Activated CD4-positive, alpha-beta memory T cell treated with anti-CD3 and anti-CD28 coated beads, Interleukin-2, amount 10 ng/mL, durations not matched to agents 7 days and 5 days (primary cell): ENCODE measurements around the gene CDCA8. TPM values are rescaled to one million over a fixed set of nuclear protein-coding genes. Genes with fewer than 3 reads are reported as not detected.

ENCODE experiments used
- CTCF ChIA-PET: fragments of 350-600 bp; sonication (Branson Sonifier 250); formaldehyde crosslinking; loops from one replicate; lab custom pipeline; 2021; ENCODE audit warnings: antibody characterized with exemption, inconsistent platforms; lab: Charles Lee
- POLR2A ChIA-PET: fragments of 350-600 bp; sonication (Branson Sonifier 250); formaldehyde crosslinking; loops from one replicate; lab custom pipeline; 2021; ENCODE audit warnings: antibody characterized with exemption; lab: Charles Lee
- DNase-seq: peaks from one replicate; pipeline ENCODE4 v3.0.0-alpha.2; 2020
- H3K27ac Mint-ChIP-seq: one replicate; pipeline ENCODE4 v1.8.0; 2021; ENCODE audit warnings: mild to moderate bottlenecking, mixed read lengths
- H3K27me3 Mint-ChIP-seq: one replicate; pipeline ENCODE4 v1.8.0; 2021; ENCODE audit warnings: mixed read lengths
- H3K36me3 Mint-ChIP-seq: one replicate; pipeline ENCODE4 v1.8.0; 2021; ENCODE audit warnings: low read depth, mixed read lengths
- H3K4me1 Mint-ChIP-seq: one replicate; pipeline ENCODE4 v1.8.0; 2021; ENCODE audit warnings: mixed read lengths
- H3K4me3 Mint-ChIP-seq: one replicate; pipeline ENCODE4 v1.8.0; 2021; ENCODE audit warnings: mild to moderate bottlenecking, mixed read lengths
- H3K9me3 Mint-ChIP-seq: one replicate; pipeline ENCODE4 v1.8.0; 2021; ENCODE audit warnings: mixed read lengths
- total RNA-seq, 2 experiments: library from RNA; stranded (reverse); gene quantifications; one replicate each; pipeline ENCODE4 v1.2.3, GENCODE V29; 2021

CDCA8 gene
- total RNA-seq, 2 experiments from 2014 or later = 73.5 to 73.6 TPM

- H3K36me3 Mint-ChIP-seq = no peaks in the 10 kb centered on the region
- DNase-seq = no peak
- peaks cover 43% of the 10 kb centered on the region for H3K27me3 Mint-ChIP-seq
- H3K4me1 Mint-ChIP-seq = peaks cover 12% of the 10 kb centered on the region
- ChIA-PET POLR2A (no interaction called here), CTCF (no interaction called here)
- H3K9me3 Mint-ChIP-seq = no peaks in the 10 kb centered on the region
- H3K27ac Mint-ChIP-seq = no peak overlapping the region
- no peak overlapping the region for H3K4me3 Mint-ChIP-seq
Measured at GRCh38 chr1:37755290-37755689, 63.0 kb downstream of the CDCA8 start.

- Mint-ChIP-seq H3K4me1 (peaks cover 12% of the 10 kb centered on the region), H3K27ac (no peak overlapping the region), H3K9me3 (no peaks in the 10 kb centered on the region), H3K4me3 (no peak overlapping the region), H3K27me3 (peaks cover 43% of the 10 kb centered on the region), H3K36me3 (no peaks in the 10 kb centered on the region)
- DNase-seq = no peak
- CTCF ChIA-PET = no interaction called here
- POLR2A ChIA-PET = no interaction called here
Measured at GRCh38 chr1:37755951-37756560, 63.7 kb downstream of the CDCA8 start.

Other genes with a start within 250 kb of the CDCA8 start
- 10 to 100 TPM; 29.9 to 31.1 TPM for gene ZC3H12A, start 217.9 kb upstream of the CDCA8 start, total RNA-seq
- gene MEAF6, start 177.8 kb upstream of the CDCA8 start, total RNA-seq = 10 to 100 TPM; 63.7 to 64.2 TPM
- 10 to 100 TPM; 24.2 to 25.9 TPM for gene SNIP1, start 138.2 kb upstream of the CDCA8 start, total RNA-seq
- gene DNALI1, start 135.6 kb upstream of the CDCA8 start, total RNA-seq = under 1 TPM; 0.13 to 0.18 TPM
- 10 to 100 TPM; 50.6 to 52.8 TPM for gene GNL2, start 96.6 kb upstream of the CDCA8 start, total RNA-seq
- gene RSPO1, start 57.6 kb upstream of the CDCA8 start, total RNA-seq = not detected
- gene EPHA10, start 72.6 kb downstream of the CDCA8 start, total RNA-seq = not detected
- gene MANEAL, start 101.3 kb downstream of the CDCA8 start, total RNA-seq = 1 to 10 TPM; 1.7 to 1.8 TPM
- gene C1orf122, start 115.3 kb downstream of the CDCA8 start, total RNA-seq = 10 to 100 TPM; 17.3 to 18.3 TPM
- gene YRDC, start 115.7 kb downstream of the CDCA8 start, total RNA-seq = 10 to 100 TPM; 16.4 to 16.8 TPM
- 10 to 100 TPM; 27.5 to 28.8 TPM for gene MTF1, start 167.1 kb downstream of the CDCA8 start, total RNA-seq